GM12878 (cell line): ENCODE data around the gene SMCO1. TPM values are rescaled to one million over a fixed set of nuclear protein-coding genes. Genes with fewer than 3 reads are reported as not detected.

Experiments
- ATAC-seq: fragments of 200-7000 bp; cut with Tn5 transposase; 3 replicates; pipeline ENCODE4 v1.9.1; 2020; ENCODE audit warnings: mild to moderate bottlenecking, moderate library complexity
- BruUV-seq: library from RNA; stranded (reverse); fragments of 400-500 nt; replicated peaks from 2 replicates; lab custom pipeline; 2021; lab: Mats Ljungman, UMichigan
- CTCF ChIA-PET: fragments of 300-600 bp; sonication (Branson Sonifier 250); formaldehyde crosslinking; extraction: SDS; loops from one replicate; lab custom pipeline; 2021; ENCODE audit warnings: inconsistent platforms; lab: Yijun Ruan, JAX
- POLR2A ChIA-PET: fragments of 350-600 bp; formaldehyde crosslinking; extraction: SDS; loops from one replicate; lab custom pipeline; 2021; ENCODE audit warnings: inconsistent platforms; lab: Charles Lee
- RAD21 ChIA-PET: fragments of 300-600 bp; sonication (Branson Sonifier 250); formaldehyde crosslinking; loops from one replicate; lab custom pipeline; 2023; ENCODE audit warnings: antibody characterized with exemption; ENCODE audit not compliant: unreplicated experiment; lab: Charles Lee
- SMC1A ChIA-PET: fragments of 300-600 bp; sonication (Branson Sonifier 250); formaldehyde crosslinking; loops from one replicate; lab custom pipeline; 2023; ENCODE audit not compliant: unreplicated experiment, uncharacterized antibody; lab: Charles Lee
- DNase-seq: peaks from one replicate; pipeline ENCODE4 v3.0.0-alpha.2; 2011; ENCODE audit warnings: low read depth, low spot score
- FAIRE-seq: peaks from 3 replicates; lab custom pipeline; 2011; peaks lifted over from hg19 to GRCh38; lab: Jason Lieb, UNC
- H2AFZ ChIP-seq: 2 replicates; pipeline ENCODE4 v1.6.0; 2011; ENCODE audit warnings: low read depth, low read length, control low read depth; ENCODE audit not compliant: control insufficient read depth
- H3K27ac ChIP-seq: 2 replicates; pipeline ENCODE4 v1.5.1; 2011; ENCODE audit warnings: control low read depth; ENCODE audit not compliant: control insufficient read depth, insufficient read depth
- H3K27me3 ChIP-seq, 2 experiments: replicated peaks in 1 of 2; 2 replicates each; pipeline versions ENCODE4 v1.6.0 to v1.6.1; 2011; ENCODE audit warnings: low read length in 1 of 2; ENCODE audit not compliant: control insufficient read depth in 2 of 2, insufficient read depth in 2 of 2
- H3K36me3 ChIP-seq, 2 experiments: 2 replicates each; pipeline ENCODE4 v1.5.1; 2011; ENCODE audit warnings: low read length in 1 of 2; ENCODE audit not compliant: control insufficient read depth in 2 of 2, insufficient read depth in 2 of 2
- H3K4me1 ChIP-seq: 2 replicates; pipeline ENCODE4 v1.6.1; 2011; ENCODE audit warnings: mild to moderate bottlenecking, low read length, moderate library complexity, mixed read lengths; ENCODE audit not compliant: control insufficient read depth, insufficient read depth
- H3K4me2 ChIP-seq: 2 replicates; pipeline ENCODE4 v1.6.0; 2011; ENCODE audit warnings: control low read depth; ENCODE audit not compliant: control insufficient read depth, insufficient read depth
- H3K4me3 ChIP-seq: fragments of 200-600 bp; sonication (generic); 2 replicates; pipeline ENCODE4 v1.5.1; 2016
- H3K79me2 ChIP-seq: 2 replicates; pipeline ENCODE4 v1.6.0; 2011; ENCODE audit warnings: low read length; ENCODE audit not compliant: control insufficient read depth, insufficient read depth
- H3K9ac ChIP-seq: 2 replicates; pipeline ENCODE4 v1.8.0; 2011; ENCODE audit warnings: low read length, control low read depth, mixed read lengths; ENCODE audit not compliant: control insufficient read depth, insufficient read depth
- H3K9me3 ChIP-seq: replicated peaks from 3 replicates; pipeline ENCODE4 v1.5.1; 2011; ENCODE audit warnings: mild to moderate bottlenecking, low read length; ENCODE audit not compliant: control insufficient read depth, insufficient read depth
- H4K20me1 ChIP-seq: 2 replicates; pipeline ENCODE4 v1.6.0; 2011; ENCODE audit not compliant: control insufficient read depth, insufficient read depth
- BMI1 ChIP-seq: fragments of 450-650 bp; IDR thresholded peaks from 2 replicates; pipeline ENCODE4 v1.6.1; 2016; ENCODE audit warnings: mild to moderate bottlenecking, moderate library complexity, borderline replicate concordance
- FOS ChIP-seq: IDR thresholded peaks from 3 replicates; pipeline ENCODE4 v1.6.1; 2011; ENCODE audit warnings: borderline replicate concordance; ENCODE audit not compliant: insufficient read length; ENCODE audit errors: extremely low read depth
- GABPA ChIP-seq: IDR thresholded peaks from 2 replicates; pipeline ENCODE4 v1.6.1; 2014; ENCODE audit warnings: antibody characterized with exemption, low read depth, mild to moderate bottlenecking, inconsistent platforms
- NR2F1 ChIP-seq: fragments of 450-650 bp; conservative IDR thresholded peaks from 2 replicates; pipeline ENCODE4 v1.6.1; 2017; ENCODE audit warnings: mild to moderate bottlenecking
- RELA ChIP-seq: fragments of 450-650 bp; IDR thresholded peaks from 2 replicates; pipeline ENCODE4 v1.8.0; 2014; ENCODE audit warnings: borderline replicate concordance; ENCODE audit not compliant: partially characterized antibody
- SUPT20H ChIP-seq: IDR thresholded peaks from 2 replicates; pipeline ENCODE4 v1.6.1; 2011; ENCODE audit warnings: low read depth, mild to moderate bottlenecking, low read length, moderate library complexity, borderline replicate concordance; ENCODE audit not compliant: control insufficient read depth
- WGBS: methylation state at CpG from one replicate; pipeline ENCODE4 v1.1.6; 2016; ENCODE audit warnings: low lambda C conversion rate; ENCODE audit not compliant: insufficient replicate concordance, insufficient coverage; ENCODE audit errors: missing lambda C conversion rate; 5-methylcytosine and 5-hydroxymethylcytosine counted together
- in situ Hi-C: fragments of 300-500 bp; cut with MboI; formaldehyde crosslinking; loops from 9 replicates; pipeline ENCODE4 v1.14.3; 2018; ENCODE audit warnings: mixed read lengths
- intact Hi-C: fragments of 100-400 bp; cut with micrococcal nuclease; formaldehyde crosslinking; loops from one replicate; pipeline ENCODE4 v1.14.2; 2022; ENCODE audit not compliant: unreplicated experiment
- polyA plus RNA-seq, 11 experiments: library from polyadenylated mRNA; depleted of rRNA in 4 of 11; unstranded in 6 of 11; stranded (reverse) in 5 of 11; fragments of >200 nt; fragmentation: Nextera tagmentation in 4 of 11; fragmentation: Illumina TruSeq in 1 of 11; extraction: Ambion mirVana in 4 of 11; extraction: Trizol in 1 of 11; gene quantifications; 1 replicate in 1 of 11; 2 replicates in 10 of 11; pipeline versions ENCODE4 v1.2.1 to v1.2.3, GENCODE V29; 2011 to 2016; ENCODE audit warnings: inconsistent platforms in 2 of 11, missing spikeins in 2 of 11, low read depth in 1 of 11
- total RNA-seq, 4 experiments: library from RNA; depleted of rRNA in 3 of 4; stranded (reverse); fragments of >200 nt in 3 of 4; fragmentation: Illumina TruSeq in 1 of 4; extraction: Trizol in 1 of 4; gene quantifications; 2 replicates each; pipeline versions ENCODE4 v1.2.1 to v1.2.3, GENCODE V29; 2013 to 2021
- TF ChIP-seq, protein P1 (sequence below): fragments of 450-650 bp; conservative IDR thresholded peaks from 2 replicates; pipeline ENCODE4 v1.6.1; 2017; ENCODE audit warnings: mild to moderate bottlenecking, moderate library complexity
- TF ChIP-seq, protein P2 (sequence below): fragments of 450-650 bp; IDR thresholded peaks from 2 replicates; pipeline ENCODE4 v1.6.1; 2017; ENCODE audit warnings: antibody characterized with exemption, mild to moderate bottlenecking, moderate library complexity
- TF ChIP-seq, protein P3 (sequence below): fragments of 450-650 bp; IDR thresholded peaks from 2 replicates; pipeline ENCODE4 v1.6.1; 2017; ENCODE audit warnings: mild to moderate bottlenecking
- TF ChIP-seq, protein P4 (sequence below): fragments of 450-650 bp; IDR thresholded peaks from 2 replicates; pipeline ENCODE4 v1.6.1; 2017; ENCODE audit warnings: borderline replicate concordance

Gene SMCO1
- total and polyA plus RNA-seq, 10 of the 15 experiments (the other 5 are each of a cell fraction or from before 2014, with no cell fraction given): 0.05 TPM; not detected in 9

DNA sequence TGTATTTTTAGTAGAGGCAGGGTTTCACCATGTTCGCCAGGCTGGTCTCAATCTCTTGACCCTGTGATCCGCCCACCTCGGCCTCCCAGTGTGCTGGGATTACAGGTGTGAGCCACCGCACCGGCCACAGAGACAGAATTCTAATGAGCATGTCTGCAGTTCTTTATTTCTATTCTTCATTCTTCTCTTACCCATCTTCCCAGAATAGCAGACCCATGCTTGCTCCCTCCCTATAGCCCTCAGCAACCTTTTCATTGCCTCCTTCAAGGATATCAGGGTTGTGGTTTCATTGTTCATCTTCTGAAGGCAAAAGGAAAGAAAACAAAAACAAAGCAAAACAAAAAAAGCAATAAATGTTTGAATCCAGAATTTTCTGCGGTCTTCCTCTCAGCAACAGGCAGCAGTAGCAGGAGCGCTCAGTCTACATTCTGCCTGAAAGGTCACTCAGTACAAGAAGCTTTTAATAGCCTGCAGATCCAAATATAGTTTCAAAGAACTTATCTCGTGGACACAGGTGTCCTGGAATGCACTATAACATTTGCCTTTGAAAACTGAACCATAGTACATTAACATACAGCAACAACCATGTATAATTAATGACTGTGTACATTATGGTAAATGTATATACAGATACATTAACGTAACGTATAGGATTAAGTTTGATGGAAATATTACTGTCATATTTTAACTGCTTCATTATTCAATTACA lies at the start of gene SMCO1 (continued):
- TF ChIP-seq FOS: no peak
- no peak for TF ChIP-seq SUPT20H
- TF ChIP-seq, protein P1, sequence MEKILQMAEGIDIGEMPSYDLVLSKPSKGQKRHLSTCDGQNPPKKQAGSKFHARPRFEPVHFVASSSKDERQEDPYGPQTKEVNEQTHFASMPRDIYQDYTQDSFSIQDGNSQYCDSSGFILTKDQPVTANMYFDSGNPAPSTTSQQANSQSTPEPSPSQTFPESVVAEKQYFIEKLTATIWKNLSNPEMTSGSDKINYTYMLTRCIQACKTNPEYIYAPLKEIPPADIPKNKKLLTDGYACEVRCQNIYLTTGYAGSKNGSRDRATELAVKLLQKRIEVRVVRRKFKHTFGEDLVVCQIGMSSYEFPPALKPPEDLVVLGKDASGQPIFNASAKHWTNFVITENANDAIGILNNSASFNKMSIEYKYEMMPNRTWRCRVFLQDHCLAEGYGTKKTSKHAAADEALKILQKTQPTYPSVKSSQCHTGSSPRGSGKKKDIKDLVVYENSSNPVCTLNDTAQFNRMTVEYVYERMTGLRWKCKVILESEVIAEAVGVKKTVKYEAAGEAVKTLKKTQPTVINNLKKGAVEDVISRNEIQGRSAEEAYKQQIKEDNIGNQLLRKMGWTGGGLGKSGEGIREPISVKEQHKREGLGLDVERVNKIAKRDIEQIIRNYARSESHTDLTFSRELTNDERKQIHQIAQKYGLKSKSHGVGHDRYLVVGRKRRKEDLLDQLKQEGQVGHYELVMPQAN: no peak
- TF ChIP-seq BMI1: no peak
- TF ChIP-seq GABPA: no peak

DNA sequence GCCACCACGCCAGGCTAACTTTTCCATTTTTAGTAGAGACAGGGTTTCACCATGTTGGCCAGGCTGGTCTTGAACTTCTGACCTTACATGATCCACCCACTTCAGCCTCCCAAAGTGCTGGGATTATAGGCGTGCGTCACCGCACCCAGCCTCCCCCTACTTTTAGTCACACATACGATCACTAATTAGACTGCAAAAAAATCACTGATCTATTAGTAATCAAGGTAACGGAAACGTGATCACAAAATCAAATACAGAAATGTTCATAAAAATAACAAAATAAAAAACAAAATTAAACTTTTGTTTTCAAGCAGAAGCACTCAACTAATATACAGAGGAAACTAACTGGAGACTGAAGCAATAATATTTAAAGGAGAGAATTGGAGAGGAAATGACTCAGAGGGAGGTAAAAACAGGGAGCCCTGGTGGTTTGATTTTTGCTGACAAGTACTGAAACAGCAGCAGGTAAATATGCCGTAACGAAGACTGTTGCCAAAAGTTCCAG lies 48.6 kb upstream of the SMCO1 start:
- intact Hi-C loops: no loop called here
- SMC1A ChIA-PET: interaction anchor here (0.9 kb wide), 1 partner anchor 49 kb away, joined by 3 read pairs; no protein-coding TSS in a partner anchor
- Histone ChIP-seq H3K4me2 (no peak overlapping the region), H3K27ac (no peak overlapping the region), H3K27me3 (no peaks in the 10 kb centered on the region), H2AFZ (no peak overlapping the region), H3K4me1 (peaks cover 5% of the 10 kb centered on the region; the same call in 1 of the 2 replicates), H4K20me1 (no peaks in the 10 kb centered on the region), H3K4me3 (no peak overlapping the region), H3K9me3 (no peaks in the 10 kb centered on the region), H3K79me2 (peaks cover 17% of the 10 kb centered on the region), H3K36me3 (no peaks in the 10 kb centered on the region; a peak in 1 of 4 replicates), H3K9ac (no peak overlapping the region)
- no peak for DNase-seq
- RAD21 ChIA-PET: no interaction called here
- FAIRE-seq: no peak
- BruUV-seq: no TSS peak
- no peak for ATAC-seq
- CTCF ChIA-PET: interaction anchor here (0.6 kb wide), 1 partner anchor 160 kb away, joined by 4 read pairs; no protein-coding TSS in a partner anchor
- in situ Hi-C loops: no loop called here
- 76% methylated on average over 9 of the region's 9 CpGs for WGBS
- POLR2A ChIA-PET: no interaction called here
- TF ChIP-seq, protein P2, sequence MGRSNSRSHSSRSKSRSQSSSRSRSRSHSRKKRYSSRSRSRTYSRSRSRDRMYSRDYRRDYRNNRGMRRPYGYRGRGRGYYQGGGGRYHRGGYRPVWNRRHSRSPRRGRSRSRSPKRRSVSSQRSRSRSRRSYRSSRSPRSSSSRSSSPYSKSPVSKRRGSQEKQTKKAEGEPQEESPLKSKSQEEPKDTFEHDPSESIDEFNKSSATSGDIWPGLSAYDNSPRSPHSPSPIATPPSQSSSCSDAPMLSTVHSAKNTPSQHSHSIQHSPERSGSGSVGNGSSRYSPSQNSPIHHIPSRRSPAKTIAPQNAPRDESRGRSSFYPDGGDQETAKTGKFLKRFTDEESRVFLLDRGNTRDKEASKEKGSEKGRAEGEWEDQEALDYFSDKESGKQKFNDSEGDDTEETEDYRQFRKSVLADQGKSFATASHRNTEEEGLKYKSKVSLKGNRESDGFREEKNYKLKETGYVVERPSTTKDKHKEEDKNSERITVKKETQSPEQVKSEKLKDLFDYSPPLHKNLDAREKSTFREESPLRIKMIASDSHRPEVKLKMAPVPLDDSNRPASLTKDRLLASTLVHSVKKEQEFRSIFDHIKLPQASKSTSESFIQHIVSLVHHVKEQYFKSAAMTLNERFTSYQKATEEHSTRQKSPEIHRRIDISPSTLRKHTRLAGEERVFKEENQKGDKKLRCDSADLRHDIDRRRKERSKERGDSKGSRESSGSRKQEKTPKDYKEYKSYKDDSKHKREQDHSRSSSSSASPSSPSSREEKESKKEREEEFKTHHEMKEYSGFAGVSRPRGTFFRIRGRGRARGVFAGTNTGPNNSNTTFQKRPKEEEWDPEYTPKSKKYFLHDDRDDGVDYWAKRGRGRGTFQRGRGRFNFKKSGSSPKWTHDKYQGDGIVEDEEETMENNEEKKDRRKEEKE: no peak
- TF ChIP-seq NR2F1: no peak
- no peak for TF ChIP-seq RELA
- TF ChIP-seq, protein P3, sequence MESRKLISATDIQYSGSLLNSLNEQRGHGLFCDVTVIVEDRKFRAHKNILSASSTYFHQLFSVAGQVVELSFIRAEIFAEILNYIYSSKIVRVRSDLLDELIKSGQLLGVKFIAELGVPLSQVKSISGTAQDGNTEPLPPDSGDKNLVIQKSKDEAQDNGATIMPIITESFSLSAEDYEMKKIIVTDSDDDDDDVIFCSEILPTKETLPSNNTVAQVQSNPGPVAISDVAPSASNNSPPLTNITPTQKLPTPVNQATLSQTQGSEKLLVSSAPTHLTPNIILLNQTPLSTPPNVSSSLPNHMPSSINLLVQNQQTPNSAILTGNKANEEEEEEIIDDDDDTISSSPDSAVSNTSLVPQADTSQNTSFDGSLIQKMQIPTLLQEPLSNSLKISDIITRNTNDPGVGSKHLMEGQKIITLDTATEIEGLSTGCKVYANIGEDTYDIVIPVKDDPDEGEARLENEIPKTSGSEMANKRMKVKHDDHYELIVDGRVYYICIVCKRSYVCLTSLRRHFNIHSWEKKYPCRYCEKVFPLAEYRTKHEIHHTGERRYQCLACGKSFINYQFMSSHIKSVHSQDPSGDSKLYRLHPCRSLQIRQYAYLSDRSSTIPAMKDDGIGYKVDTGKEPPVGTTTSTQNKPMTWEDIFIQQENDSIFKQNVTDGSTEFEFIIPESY: no peak
- TF ChIP-seq, protein P4, sequence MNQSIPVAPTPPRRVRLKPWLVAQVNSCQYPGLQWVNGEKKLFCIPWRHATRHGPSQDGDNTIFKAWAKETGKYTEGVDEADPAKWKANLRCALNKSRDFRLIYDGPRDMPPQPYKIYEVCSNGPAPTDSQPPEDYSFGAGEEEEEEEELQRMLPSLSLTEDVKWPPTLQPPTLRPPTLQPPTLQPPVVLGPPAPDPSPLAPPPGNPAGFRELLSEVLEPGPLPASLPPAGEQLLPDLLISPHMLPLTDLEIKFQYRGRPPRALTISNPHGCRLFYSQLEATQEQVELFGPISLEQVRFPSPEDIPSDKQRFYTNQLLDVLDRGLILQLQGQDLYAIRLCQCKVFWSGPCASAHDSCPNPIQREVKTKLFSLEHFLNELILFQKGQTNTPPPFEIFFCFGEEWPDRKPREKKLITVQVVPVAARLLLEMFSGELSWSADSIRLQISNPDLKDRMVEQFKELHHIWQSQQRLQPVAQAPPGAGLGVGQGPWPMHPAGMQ: no peak
- TF ChIP-seq, protein P1: no peak
